HTR-8/SVneo (cell line): ENCODE data around the gene DLX1.
A peak's percentile ranks its signal among the peaks of the same experiment; 100 is the strongest.

ENCODE experiments used
- DNase-seq: peaks from one replicate; pipeline ENCODE4 v3.0.0; 2011; ENCODE audit warnings: low spot score, mixed read lengths; ENCODE audit not compliant: insufficient read length
- FAIRE-seq: peaks from 2 replicates; lab custom pipeline; 2011; peaks lifted over from hg19 to GRCh38; lab: Jason Lieb, UNC

The DLX1 gene

DNA sequence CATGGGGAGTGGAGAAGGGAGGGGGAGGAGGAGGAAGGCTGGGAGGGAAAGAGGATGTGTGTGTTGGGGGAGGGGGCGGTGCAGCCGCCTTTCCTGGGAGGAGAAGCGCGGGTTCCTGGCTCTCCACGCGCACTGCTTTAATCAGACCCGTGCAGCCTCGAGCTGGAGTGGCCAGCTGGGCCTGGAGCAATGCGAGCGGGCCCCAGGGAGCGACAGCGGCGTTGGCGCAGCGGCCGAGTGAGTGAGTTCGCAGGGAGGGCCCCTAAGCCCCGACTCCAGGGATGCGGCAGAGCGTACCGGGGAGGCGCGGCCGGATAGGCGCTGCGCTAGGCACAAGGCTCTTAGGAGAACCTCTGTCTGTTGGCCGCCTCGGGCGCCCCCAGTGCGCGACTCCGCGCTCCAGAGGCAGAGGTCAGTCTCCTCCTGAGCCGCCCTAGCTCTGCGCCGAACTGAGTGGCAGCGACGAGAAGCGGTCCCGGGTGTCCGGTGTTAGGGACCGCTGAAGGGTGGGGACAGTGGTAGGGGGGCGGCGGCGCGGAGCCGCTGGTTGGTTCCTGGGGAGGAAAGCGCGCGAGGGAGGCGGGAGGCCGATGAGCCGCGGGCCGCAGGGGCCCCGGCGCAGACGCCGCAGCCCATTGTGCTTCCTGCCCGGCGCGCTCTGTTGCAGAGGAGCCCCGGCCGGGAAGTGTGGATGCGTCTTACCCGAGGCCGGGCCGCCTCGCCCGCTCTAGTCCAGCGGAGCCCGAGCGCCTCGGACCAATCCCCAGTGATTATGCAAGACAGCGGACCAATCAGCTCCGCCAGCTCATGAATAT, 455 bp upstream of the DLX1 start:
- DNase-seq, result peak; percentile 94
- no peak for FAIRE-seq

DNA sequence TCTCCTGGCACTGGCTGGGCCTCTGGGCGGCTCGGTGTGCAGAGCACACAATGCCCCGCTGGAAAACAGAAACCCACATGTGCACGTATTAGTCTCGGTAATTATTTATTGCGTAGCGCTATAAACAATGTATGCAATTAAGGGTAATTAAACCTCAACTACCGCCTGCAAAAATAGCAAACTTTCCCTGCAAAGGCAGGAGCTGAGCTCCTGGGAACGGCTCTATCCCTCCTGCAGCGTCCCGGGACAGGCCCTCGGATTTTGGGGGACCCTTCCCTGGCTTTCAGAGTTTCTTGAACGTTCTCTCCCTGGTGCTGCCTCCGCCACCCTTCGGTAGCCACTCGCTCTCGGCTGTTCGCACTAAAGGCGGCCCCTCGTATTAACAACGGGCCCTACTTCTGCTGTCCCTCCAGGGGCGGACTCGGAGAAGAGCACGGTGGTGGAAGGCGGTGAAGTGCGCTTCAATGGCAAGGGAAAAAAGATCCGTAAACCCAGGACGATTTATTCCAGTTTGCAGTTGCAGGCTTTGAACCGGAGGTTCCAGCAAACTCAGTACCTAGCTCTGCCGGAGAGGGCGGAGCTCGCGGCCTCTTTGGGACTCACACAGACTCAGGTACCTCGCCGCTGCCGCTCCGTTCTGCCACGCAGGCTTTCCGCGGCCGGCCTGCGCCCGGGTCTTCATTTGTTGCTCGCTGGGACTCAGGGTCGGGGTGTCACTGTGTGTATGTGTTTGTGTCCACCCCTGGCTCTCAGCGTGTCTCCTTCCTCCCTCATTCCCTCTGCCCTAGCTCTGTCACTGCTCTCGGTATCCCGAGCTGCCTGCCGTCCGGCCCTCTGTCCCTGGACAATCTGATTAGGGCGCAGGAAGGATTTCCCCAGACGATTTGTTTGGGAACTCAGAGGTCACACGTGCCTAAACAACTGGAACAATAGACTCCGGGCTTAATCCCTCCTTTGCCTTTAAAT, 1.2 kb downstream of the DLX1 start:
- no peak for FAIRE-seq
- DNase-seq, result no peak

DNA sequence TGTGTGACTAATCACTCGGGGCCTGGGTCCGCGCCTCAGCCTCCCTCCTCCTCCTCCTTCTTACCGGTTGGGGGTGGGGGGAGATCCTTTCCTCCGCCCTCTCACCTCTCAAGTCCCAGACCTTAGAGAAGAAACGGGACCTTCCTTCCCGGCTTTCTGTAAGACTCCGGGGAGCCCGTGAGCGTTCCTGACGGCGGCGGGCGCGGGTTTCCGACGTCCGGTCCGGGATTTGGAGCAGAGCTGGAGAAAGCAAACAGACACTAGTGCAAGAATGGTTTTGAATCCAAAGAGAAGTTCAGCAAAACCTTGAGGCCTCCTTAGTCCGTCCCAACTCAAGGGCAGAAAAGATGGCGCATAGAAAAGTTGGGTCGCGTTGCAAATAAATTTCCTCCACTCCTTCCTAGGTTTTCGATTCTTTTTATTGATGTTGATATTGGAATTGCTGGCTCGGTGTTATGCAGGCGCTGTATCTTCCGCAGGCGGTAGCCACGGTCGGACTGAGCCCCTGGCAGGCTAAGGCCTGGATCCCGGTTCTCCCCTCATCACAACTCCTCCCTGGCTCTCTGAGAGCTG, 2.0 kb downstream of the DLX1 start:
- no peak for DNase-seq
- no peak for FAIRE-seq

DNA sequence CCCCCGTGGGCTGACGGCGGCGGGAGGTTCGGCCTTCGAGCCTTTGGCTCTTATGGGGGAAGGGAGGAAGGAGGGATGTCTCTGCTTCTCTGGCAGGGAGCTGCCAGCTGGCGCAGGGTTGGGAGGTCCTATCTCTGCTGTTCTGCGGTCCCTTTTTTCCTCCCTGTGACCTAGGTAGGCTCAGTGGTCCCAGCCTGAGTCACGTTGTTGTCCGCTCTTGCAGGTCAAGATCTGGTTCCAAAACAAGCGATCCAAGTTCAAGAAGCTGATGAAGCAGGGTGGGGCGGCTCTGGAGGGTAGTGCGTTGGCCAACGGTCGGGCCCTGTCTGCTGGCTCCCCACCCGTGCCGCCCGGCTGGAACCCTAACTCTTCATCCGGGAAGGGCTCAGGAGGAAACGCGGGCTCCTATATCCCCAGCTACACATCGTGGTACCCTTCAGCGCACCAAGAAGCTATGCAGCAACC, 2.5 kb downstream of the DLX1 start:
- DNase-seq (no peak), FAIRE-seq (no peak)

DNA sequence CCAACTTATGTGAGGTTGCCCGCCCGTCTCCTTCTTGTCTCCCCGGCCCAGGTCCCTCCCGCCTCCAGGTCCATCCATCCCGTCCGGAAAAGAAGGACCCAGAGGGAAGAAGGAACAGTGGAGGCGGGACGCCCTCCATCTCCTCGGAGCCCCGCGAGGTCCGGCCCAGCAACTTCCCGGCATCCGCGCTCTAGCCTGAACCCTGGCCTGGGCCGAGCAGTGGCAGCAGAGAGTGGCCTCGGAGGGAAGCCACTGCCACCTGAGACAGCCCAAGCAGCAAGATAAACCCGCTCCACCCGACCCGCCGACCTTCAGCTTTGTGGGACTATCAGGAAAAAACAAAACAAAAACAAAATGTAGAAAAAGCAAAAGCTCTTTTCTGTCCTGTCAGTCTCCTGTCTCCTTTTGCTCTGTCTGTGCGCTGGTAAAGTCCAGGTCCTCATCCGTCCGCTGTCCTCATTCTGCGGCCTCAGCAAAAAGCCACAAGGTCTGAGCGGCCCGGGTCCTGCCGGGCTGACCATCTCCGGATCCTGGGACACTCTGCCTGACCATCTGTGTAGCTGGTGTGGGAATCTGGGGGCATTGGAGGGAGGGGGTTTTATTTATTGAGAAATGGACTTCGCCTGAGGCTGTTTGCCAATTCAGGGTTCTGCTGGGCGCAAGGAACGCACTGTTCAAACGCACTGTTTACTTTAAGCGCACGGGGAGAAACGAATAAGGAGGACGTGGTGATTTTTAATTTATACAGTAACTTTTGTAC, 3.1 kb downstream of the DLX1 start:
- DNase-seq (no peak), FAIRE-seq (no peak)

DNA sequence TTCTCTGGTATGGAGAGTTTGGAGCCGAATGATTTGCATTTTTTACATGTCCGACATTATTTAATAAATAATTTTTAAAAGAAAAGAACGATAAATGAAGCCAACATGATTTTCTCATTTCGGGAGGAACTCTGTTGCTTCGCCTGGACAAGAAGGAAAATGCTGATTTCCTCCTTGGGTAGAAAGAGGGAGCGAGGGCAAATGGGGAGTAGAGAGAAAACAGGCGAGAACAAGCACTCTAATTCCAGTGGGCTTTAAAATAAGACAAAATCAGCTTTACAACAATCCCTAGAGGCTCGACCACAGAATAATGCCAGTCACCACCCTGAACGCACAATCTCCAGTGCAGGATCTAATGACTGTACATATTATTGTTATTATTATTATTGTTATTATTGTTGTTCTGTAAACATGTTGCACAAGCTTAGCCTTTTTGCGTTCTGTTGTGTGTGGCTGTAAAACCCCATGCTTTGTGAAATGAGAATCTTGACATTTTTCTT, 3.7 kb downstream of the DLX1 start:
- DNase-seq, result no peak
- FAIRE-seq, result no peak

DNA sequence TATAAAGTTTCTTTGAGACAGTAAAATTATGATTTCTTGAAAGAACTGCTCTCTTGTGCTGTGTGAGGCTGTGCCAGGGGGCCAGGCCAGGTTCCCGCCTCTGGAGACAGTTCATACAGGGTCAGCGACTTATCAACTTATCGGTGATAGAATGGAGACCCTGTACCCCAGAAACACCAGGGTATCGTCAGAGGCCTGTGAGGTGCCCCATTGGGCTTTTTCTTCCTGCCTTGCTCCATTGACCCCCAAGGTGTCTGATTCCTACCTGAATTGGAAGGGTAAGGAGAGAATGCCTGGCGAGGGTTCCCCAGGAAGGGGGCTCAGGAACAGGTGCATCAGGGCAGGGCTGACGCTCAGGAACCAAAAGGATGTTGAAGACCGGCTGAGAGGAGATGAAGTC, 4.3 kb downstream of the DLX1 start:
- DNase-seq, result no peak
- FAIRE-seq, result no peak

DNA sequence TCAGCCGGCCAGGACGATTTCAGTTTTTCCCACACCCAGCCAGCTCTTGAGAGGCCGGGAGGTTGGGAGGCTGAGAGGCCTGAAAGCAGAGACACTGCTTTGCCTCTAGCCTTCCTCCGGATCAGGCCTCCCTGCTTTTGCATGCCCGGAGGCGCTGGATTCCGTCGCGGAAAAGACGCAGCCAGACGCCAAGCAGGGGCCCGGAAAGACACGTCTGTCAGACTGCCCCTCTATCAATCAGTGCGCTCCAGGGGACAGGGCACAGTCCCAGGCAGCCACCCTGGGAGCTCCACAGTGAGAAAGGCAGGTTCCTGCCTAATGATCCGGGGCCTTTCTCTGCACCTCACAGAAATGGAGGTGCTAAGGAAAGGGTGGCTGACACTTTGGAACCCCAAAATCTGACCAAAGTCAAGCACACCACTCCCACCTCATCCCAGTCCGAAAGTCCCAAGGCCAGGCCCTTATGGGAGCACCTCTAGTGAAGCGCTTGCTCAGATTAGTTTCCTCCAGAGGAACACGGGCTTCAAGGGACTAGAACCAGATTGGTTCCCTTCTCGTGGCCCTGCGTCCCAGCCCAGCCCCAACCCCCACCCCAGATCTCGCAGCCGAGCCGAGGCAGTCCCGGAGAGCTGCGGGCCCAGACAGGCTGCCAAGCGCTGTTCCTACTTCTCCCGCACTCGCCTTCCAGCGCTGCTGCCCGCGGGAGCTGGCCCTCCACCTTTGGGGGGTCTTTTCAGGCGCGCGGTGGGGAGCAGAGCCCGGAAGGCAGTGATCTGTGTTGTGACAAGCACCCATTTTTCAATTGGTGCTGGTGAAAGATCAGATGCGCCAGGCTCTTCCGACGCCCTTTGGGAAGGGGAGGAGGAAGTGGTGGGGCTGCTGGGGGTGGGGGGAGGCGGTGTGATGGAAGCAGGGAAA, 5.0 kb downstream of the DLX1 start:
- FAIRE-seq, result no peak

DNA sequence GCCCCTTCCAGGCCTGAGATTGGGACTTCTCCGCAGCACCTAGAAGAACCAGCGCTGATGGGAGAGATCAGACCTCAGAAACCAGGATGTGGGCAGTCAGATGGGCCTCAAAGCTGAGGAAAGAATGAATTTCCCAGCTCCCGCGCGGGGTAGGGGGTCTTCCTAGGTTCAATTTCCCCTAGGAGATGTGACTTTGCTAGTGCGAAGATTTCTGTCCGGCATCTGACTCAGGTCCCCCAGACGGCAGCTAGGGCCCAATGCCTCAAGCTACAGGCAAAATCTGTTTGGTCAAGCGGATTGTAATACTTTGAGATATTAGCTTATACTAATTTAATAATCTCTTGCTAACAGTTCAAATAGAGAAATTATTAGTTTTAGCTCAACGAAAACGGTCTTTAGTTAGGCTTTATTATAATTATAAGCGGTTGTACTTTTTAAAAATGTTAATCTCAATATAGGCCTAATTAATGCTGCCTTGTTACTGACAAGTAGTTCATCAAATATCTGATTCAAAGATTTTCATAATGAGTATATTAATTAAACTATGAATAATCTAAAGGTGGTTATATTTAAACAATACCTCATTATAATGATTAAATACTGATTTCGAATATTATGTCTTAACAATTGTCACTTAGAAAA, 5.8 kb downstream of the DLX1 start:
- no peak for FAIRE-seq
- no peak for DNase-seq

More for the DNA sequence above, 5.0 kb downstream of the DLX1 start:
- no peak for DNase-seq

DNA sequence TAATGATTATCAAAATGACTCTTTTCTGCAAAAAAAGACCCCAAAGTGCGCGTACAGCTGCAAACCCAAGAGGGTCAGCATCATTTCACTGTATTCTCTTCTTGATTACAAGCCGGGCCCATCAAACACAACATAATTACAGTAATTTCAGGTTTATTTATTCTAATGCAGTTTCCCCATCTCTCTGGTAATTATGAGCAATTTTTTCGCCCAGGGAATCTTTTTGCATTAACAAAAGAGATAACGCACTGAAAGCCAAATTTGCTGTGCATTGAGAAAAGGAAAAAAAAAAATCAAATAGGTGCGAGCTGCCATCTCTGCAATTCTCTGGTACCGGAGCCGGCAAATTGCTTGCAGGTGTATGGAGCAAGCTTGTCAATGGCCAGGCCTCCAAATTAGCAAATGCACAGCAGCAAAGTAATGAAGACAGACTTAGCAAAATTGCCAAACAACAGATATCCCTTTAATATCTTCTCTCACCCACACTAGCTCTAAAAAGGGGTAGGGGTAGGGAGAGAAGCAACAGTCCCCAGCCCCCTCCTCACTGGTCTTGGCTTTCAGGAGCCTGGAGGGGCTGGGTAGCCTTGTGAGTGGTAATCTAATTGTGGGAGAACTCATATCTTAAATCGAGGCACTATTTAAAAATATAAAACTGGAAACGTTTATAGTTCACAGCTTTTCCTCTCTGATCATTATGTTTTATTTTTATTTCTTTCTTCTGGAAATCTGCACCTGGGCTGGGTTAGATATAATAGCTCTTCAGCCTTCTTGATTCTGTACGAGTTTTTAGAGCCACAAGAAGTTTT, 6.7 kb downstream of the DLX1 start:
- no peak for FAIRE-seq
- DNase-seq, result no peak

DNA sequence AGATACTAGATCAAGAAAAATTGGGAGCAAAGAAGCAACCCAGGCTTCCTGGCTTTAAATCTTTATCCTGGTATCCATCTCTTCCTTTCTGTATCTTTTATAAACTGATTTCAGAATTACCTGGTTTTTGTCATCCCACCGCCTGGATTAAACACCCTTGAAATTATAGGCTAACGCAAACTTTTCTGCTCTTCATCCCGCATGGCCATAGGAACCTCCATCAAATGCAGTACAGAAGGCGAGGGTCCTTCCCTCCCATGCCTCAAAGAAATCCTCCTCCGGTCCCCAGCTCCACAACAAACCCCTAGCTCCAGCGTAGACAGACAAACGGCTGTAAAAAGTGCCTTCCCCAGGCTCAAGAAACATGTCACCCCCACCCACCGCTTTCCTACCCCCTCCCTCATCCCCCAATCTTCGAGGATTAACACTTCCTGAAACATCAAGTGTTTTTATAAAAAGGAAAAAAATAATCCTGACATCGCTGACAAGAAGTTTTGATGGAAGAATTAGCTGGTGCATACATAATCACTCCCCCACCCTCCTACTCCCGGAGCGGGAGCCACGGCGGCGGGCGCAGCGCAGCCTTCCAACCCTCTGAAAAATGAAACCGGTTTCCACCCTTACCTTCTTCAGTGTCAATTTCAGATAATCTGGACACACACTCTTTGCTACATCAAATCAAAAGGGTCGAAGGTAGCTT, 7.6 kb downstream of the DLX1 start:
- DNase-seq (no peak), FAIRE-seq (no peak)

DNA sequence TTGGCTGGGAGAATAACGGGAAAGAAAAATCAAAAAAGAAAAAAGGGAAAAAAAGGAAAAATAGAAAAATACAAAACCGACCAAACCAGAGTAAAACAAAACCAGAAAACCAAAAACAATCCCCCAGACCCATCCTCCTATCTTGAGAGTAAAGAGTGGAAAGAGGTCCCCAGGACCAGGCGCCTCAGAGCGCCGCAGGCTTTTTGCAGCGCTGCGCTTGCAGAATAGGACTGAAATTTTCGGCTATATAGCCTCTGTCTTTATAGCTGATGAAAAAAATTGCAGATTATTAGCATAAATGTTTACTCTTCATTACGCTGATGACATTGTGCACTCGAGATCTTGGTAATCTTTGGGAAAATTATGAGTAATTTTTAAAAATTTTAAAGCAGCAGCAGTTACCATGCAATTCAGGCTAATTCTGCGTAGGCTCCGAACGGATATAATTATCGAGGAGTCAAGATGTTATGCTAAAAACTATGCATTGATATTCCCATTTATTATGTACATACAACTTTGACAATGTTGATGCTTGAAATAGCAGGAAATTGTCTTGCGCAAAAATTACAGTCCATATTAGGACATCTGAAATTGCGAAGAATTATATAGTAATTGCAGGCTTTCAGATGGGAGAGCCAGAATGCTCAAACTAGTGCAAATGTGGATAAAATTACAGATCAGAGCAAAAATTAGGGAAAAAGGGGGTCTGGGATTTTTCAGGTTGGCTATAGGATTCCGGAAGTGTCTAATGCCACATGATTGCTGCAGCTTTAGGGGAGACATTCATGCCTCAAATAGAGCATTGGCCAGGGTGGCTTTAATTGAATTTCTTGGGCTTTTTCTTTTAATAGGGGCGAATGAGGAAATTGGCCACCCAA, 8.3 kb downstream of the DLX1 start:
- no peak for FAIRE-seq
- DNase-seq, result no peak

DNA sequence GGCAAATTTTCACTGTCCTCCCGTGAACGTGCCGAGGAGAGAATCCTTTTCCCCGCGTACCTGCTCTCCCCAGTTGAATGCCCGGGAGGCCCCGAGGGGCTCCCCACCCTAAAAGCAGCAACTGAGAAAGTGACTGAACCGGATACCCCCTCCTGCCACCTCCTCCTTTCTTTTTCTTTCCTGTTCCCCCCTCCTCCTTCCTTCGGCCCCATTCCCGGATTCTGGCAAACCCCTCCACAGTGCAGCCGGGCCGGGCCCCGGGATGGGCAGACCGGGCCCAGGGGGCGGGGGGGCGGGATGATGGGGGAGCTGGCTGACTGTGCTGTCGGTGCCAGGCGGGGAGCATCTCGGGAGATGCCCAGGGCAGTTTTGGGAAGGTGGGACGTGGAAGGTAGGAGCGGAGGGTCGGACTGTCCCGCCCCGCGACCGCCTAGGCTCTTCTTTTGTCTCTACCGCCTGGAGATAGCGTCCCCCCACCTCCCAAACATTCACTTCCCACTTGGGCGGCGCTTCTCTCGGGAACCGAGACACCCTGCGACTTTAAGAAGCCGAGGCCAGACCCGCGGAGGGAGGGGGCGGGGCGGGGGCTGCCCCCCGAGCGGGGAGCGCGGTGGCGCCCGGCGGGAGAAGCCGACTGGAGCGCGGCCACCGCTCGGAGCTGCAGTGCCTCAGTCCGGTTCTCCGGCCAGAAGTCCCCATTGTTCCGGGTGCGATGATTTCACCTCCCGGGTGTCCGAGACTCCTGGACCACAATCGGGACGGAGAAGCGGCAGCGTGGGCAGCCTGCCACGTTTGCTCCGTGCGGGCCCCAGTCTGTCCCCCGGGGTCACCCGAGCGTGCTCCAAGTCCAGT, 9.2 kb downstream of the DLX1 start:
- no peak for FAIRE-seq
- peak; percentile 50 for DNase-seq

DNA sequence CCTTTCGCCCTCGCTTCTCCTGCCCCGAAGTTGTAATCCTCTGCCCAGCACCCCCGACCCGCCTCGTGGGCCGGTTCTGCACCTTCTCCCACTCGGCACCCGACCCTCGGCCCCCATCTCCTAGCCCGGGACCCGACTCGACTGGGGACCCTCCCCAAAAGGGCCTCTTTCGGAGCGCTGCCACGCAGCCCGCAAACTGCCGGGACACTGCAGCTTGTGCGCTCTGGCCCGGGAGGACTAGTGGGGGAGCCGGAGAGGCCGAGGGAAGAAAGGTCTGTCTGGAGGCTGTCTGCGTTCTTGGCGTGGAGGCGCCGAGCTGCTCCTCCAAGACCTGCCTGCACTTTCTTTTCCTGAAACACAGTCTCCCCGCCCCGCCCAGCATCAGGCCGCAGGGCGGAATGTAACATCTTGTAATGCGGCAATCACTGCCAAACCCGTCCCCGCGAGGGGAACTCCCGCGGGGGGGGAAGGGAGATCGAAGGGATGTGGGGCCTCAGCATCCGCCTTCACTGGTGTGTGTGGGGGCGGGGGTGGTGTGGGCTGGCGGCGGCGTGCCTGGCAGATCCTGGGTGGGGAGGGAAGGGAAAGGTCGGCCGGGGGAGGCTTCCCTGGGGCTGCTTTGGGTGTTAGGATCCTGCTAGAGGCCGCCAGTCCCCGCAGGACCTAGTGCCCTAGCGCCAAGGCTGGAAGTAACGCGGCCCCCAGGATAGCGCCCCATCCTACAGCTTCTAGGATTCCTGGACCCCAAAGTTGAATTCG, 10.0 kb downstream of the DLX1 start:
- DNase-seq (peak; percentile 64), FAIRE-seq (peak; percentile 90)
